Peyer's patch (tissue), 4 donors: ENCODE measurements around the gene ANO6.

Experiments used
- CTCF ChIP-seq, 6 experiments: fragments of 450-650 bp in 4 of 6; fragments of 200-600 bp in 2 of 6; sonication (generic) in 1 of 6; IDR thresholded peaks; one replicate each; pipeline ENCODE4 v1.5.1; 2017 to 2019; ENCODE audit warnings: antibody characterized with exemption in 6 of 6, mild to moderate bottlenecking in 3 of 6, moderate library complexity in 1 of 6
- POLR2A ChIP-seq, 2 donors: fragments of 450-650 bp; IDR thresholded peaks; one replicate each; pipeline ENCODE4 v1.5.1; 2017; ENCODE audit warnings: antibody characterized with exemption in 2 of 2, mild to moderate bottlenecking in 2 of 2, moderate library complexity in 2 of 2

- TF ChIP-seq CTCF (IDR thresholded peaks at IDR 0.05) (no peak), POLR2A (IDR thresholded peaks at IDR 0.05) (no peak)
Observed at GRCh38 chr12:45279931-45280830, 64.3 kb downstream of the ANO6 start.
